HG03439 (cell line): Measurements from ENCODE around the gene BORCS5.

Source experiments
- ATAC-seq: cut with Tn5 transposase; IDR thresholded peaks from one replicate; pipeline ENCODE4 v1.9.1; 2021; ENCODE audit warnings: mild to moderate bottlenecking, moderate library complexity; ENCODE audit not compliant: unreplicated experiment

BORCS5 gene

GRCh38 chr12:12428961-12429657, 72.2 kb downstream of the BORCS5 start:
- ATAC-seq, result no peak

- no peak for ATAC-seq
These were observed 75.5 kb downstream of the BORCS5 start for GRCh38 chr12:12432364-12432763.

GRCh38 chr12:12433203-12433731, 76.4 kb downstream of the BORCS5 start:
- no peak for ATAC-seq

- no peak for ATAC-seq
These were observed 80.0 kb downstream of the BORCS5 start for GRCh38 chr12:12436831-12437345.

- ATAC-seq, result no peak
These were observed 82.8 kb downstream of the BORCS5 start for GRCh38 chr12:12439636-12440035.

- ATAC-seq, result no peak
These were observed 84.0 kb downstream of the BORCS5 start for GRCh38 chr12:12440784-12441428.

- ATAC-seq, result no peak
These were observed 84.5 kb downstream of the BORCS5 start for GRCh38 chr12:12441429-12441807.

- ATAC-seq, result no peak
These were observed 85.1 kb downstream of the BORCS5 start for GRCh38 chr12:12441843-12442461.

- no peak for ATAC-seq
These were observed 85.7 kb downstream of the BORCS5 start for GRCh38 chr12:12442548-12443071.

GRCh38 chr12:12443431-12443878, 86.6 kb downstream of the BORCS5 start:
- no peak for ATAC-seq

- ATAC-seq, result no peak
These were observed 88.4 kb downstream of the BORCS5 start for GRCh38 chr12:12445165-12445881.

- no peak for ATAC-seq
These were observed 89.0 kb downstream of the BORCS5 start for GRCh38 chr12:12445882-12446181.

- ATAC-seq, result no peak
These were observed 89.9 kb downstream of the BORCS5 start for GRCh38 chr12:12446786-12447185.

GRCh38 chr12:12447236-12447635, 90.4 kb downstream of the BORCS5 start:
- ATAC-seq, result no peak

- ATAC-seq, result no peak
These were observed 91.0 kb downstream of the BORCS5 start for GRCh38 chr12:12447837-12448236.

GRCh38 chr12:12449533-12450025, 92.7 kb downstream of the BORCS5 start:
- no peak for ATAC-seq

GRCh38 chr12:12450043-12450471, 93.2 kb downstream of the BORCS5 start:
- ATAC-seq, result no peak

- ATAC-seq, result no peak
These were observed 94.2 kb downstream of the BORCS5 start for GRCh38 chr12:12451098-12451497.

- no peak for ATAC-seq
These were observed 95.5 kb downstream of the BORCS5 start for GRCh38 chr12:12452326-12452902.

GRCh38 chr12:12453635-12454034, 96.8 kb downstream of the BORCS5 start:
- no peak for ATAC-seq
